Measurements from ENCODE around the gene AP3D1.
"Not testable (repeated sequence)": the region's sequence is repeated elsewhere in the genome, so short reads cannot be mapped to it uniquely, and the experiment has no call there.

Gene AP3D1

DNA sequence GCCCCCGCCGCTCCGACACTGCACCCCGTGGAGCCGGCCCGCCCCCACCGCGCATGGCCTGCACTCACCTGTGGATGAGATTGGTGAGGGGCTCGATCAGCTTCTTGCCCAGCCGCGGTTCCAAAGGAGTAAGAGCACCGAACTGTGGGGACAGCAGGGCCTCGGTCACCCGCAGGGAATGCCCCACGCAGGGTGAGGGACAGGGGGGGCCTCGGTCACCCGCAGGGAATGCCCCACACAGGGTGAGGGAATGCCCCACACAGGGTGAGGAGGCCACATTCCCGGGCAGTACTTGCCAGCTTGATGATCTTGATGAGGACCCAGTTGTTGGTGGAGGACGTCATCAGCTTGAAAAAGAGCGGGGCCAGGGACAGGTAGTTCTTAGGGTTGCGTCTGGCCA, 22.3 kb downstream of the AP3D1 start:
- H3K27me3 ChIP-seq: no peaks in the 10 kb centered on the region
- TF ChIP-seq, protein P1, sequence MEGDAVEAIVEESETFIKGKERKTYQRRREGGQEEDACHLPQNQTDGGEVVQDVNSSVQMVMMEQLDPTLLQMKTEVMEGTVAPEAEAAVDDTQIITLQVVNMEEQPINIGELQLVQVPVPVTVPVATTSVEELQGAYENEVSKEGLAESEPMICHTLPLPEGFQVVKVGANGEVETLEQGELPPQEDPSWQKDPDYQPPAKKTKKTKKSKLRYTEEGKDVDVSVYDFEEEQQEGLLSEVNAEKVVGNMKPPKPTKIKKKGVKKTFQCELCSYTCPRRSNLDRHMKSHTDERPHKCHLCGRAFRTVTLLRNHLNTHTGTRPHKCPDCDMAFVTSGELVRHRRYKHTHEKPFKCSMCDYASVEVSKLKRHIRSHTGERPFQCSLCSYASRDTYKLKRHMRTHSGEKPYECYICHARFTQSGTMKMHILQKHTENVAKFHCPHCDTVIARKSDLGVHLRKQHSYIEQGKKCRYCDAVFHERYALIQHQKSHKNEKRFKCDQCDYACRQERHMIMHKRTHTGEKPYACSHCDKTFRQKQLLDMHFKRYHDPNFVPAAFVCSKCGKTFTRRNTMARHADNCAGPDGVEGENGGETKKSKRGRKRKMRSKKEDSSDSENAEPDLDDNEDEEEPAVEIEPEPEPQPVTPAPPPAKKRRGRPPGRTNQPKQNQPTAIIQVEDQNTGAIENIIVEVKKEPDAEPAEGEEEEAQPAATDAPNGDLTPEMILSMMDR (IDR thresholded peaks at IDR 0.05): no peak
- no peaks in the 10 kb centered on the region for H3K9me3 ChIP-seq
- intact Hi-C loops (cut with DNase I; ENCODE audit: low total_unique reads): no loop called here
- H3K4me3 ChIP-seq: no peak overlapping the region
- H3K36me3 ChIP-seq: peaks cover 31 to 96% (median 83%) of the 10 kb centered on the region in 3 donors
- H3K4me1 ChIP-seq: no peaks in the 10 kb centered on the region
- no peak overlapping the region for H3K27ac ChIP-seq
- no peak for DNase-seq

DNA sequence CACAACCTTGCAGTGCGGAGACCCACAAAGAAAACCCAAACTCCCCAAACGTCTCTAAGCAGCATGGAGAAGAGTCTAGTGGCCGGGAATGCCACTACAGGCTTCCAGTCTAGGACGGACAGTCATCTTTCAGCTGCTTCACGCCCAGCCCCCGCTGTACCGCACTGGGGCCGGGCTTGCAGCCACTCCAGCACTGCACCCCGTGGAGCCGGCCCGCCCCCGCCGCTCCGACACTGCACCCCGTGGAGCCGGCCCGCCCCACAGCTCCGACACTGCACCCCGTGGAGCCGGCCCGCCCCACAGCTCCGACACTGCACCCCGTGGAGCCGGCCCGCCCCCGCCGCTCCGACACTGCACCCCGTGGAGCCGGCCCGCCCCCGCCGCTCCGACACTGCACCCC, 23.1 kb downstream of the AP3D1 start:
- H3K4me1 ChIP-seq; H3K27me3 ChIP-seq; intact Hi-C loops (cut with DNase I; ENCODE audit: low total_unique reads); DNase-seq; H3K27ac ChIP-seq; H3K9me3 ChIP-seq; H3K4me3 ChIP-seq: not testable (repeated sequence)
- H3K36me3 ChIP-seq: peaks cover 39 to 96% (median 91%) of the 10 kb centered on the region in 3 donors

DNA sequence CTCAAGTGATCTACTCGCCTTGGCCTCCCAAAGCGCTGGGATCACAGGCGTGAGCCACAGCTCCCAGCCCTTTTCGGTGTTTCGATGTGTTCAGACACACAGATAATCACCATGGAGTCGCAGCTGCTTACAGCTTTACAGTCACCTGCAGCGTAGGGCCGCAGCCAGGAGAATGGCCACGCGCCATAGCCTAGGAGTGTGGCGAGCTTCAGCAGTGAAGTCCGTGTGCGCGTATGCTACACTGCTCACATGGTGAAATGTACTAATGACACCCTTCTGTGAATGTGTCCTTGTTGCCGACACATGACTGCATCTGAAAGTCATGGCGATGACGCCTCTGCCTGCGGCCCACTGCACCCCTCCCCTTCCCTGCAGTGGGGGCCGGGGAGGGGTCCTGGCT, 23.6 kb downstream of the AP3D1 start:
- no peak for DNase-seq
- Histone ChIP-seq H3K36me3 (peaks cover 42 to 96% (median 92%) of the 10 kb centered on the region in 3 donors), H3K27ac (no peak overlapping the region)

DNA sequence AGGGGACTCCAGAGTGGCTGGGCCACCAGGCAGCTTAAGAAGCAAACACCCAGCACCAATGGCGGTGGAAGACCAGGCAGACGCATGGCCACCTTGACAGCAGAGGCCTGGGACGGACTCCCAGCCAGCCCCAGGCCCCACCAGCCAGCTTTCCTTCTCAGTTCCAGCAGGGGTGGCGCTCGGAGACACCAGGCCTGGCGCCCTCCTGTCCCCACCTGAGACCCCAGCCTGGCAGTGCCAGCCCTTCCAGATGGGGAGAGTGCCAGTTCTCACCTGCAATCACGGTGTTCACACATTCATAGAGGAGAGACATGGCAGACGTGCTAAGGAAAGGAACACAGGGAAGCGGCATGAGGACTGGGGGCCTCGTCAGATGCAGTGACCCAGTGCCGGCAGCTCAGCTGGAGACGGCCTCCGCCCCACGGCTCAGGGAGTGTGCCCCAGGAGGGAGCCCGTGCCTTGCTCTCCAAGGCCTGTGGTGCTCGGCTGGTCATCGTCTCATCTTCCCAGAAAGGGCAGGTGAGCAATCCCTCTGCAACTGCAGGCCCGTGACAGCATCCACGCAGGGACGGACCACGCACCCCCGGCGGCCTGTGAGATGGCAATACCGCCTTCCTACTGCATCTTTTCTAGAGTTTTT, 24.4 kb downstream of the AP3D1 start:
- Histone ChIP-seq H3K36me3 (peaks cover 42 to 96% (median 92%) of the 10 kb centered on the region in 3 donors), H3K9me3 (no peaks in the 10 kb centered on the region), H3K4me3 (no peak overlapping the region), H3K27ac (no peak overlapping the region), H3K27me3 (no peaks in the 10 kb centered on the region), H3K4me1 (no peaks in the 10 kb centered on the region)
- TF ChIP-seq, protein P1 (IDR thresholded peaks at IDR 0.05): no peak
- DNase-seq: no peak
- intact Hi-C loops (cut with DNase I; ENCODE audit: low total_unique reads): no loop called here

More for the DNA sequence above, 23.6 kb downstream of the AP3D1 start:
- Histone ChIP-seq H3K9me3 (no peaks in the 10 kb centered on the region), H3K4me3 (no peak overlapping the region), H3K27me3 (no peaks in the 10 kb centered on the region), H3K4me1 (no peaks in the 10 kb centered on the region)
- TF ChIP-seq, protein P1 (IDR thresholded peaks at IDR 0.05): no peak
- intact Hi-C loops (cut with DNase I; ENCODE audit: low total_unique reads): no loop called here

DNA sequence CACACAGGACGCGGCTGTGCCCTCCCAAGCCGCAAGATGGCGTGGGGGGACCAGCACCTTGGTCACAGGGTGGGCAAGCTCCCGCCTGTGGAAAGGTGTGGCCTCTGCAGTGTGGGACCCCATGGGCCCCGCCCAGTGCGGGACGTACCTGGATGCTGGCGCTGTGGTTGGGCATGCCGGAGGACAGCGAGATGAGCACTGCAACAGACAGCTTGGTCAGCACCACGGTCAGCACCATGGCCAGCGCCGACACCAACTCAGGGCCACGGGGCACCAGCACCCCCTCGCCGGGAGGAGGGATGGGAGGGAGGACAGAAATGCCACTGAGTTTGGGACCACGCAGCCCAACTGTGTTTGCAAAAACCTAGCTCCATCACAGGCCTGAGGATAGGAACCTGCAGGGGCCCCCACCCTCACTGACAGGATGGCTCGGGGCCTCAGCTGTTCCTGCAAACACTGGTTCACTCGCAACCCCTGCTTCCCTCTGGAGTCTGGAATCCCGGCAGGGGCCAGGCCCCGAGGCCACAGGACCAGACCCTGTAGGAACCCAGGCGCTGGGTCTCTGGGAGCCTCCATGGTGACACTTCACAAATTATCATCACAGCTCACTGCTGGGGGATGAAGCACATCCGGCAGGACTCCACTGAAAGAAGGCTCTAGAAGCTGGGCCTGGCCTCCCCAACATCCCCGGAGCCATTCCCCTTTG, 27.5 kb downstream of the AP3D1 start:
- Histone ChIP-seq H3K9me3 (no peaks in the 10 kb centered on the region), H3K4me1 (no peaks in the 10 kb centered on the region), H3K27ac (no peak overlapping the region), H3K4me3 (no peak overlapping the region), H3K27me3 (no peaks in the 10 kb centered on the region), H3K36me3 (peaks cover 69 to 96% (median 90%) of the 10 kb centered on the region in 3 donors)
- intact Hi-C loops (cut with DNase I; ENCODE audit: low total_unique reads): no loop called here
- DNase-seq: no peak
- TF ChIP-seq, protein P1 (IDR thresholded peaks at IDR 0.05): no peak

DNA sequence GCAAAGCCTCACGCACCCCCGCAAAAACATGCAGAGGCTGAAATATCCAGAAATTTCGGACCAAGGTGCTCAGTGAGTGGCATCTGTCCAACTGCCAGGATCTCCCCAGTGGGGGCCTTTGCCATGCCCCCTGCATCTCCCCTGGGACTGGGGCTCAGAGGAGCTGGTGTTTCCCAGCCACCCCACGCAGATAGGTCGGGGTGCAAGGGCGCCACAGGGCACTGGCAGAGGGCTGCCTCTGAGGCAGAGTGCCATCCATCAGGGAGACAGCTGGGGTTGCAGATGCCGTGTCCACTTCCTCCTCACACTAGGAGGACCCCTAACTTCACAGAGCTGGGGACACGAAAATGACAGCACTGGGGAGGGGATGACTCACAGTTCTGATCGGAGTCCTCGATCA, 28.4 kb downstream of the AP3D1 start:
- Histone ChIP-seq H3K9me3 (no peaks in the 10 kb centered on the region), H3K27ac (no peak overlapping the region), H3K4me3 (no peak overlapping the region), H3K36me3 (peaks cover 74 to 99% (median 95%) of the 10 kb centered on the region in 3 donors), H3K4me1 (no peaks in the 10 kb centered on the region), H3K27me3 (no peaks in the 10 kb centered on the region)
- TF ChIP-seq, protein P1 (IDR thresholded peaks at IDR 0.05): no peak
- intact Hi-C loops (cut with DNase I; ENCODE audit: low total_unique reads): no loop called here
- no peak for DNase-seq

Measured in tibial artery (tissue), 4 donors.